Right lobe of liver (tissue), 6 donors: ENCODE measurements around the gene RHEB. TPM values are rescaled to one million over a fixed set of nuclear protein-coding genes. Genes with fewer than 3 reads are reported as not detected.

Experiments
- ATAC-seq, 4 donors: fragments of 200-7000 bp; cut with Tn5 transposase; one replicate each; pipeline ENCODE4 v1.9.1; 2020; ENCODE audit warnings: mild to moderate bottlenecking in 4 of 4, moderate library complexity in 4 of 4
- DNase-seq, 3 donors: peaks; one replicate each; pipeline ENCODE4 v3.0.0-alpha.2; 2020
- H3K27ac ChIP-seq, 3 donors: fragments of 200-600 bp; one replicate each; pipeline ENCODE4 v1.8.0; 2022
- H3K27me3 ChIP-seq, 2 donors: fragments of 200-600 bp; one replicate each; pipeline ENCODE4 v1.8.0; 2022
- H3K36me3 ChIP-seq, 4 donors: fragments of 200-600 bp; sonication (generic) in 1 of 4; one replicate each; pipeline versions ENCODE4 v1.5.1 to v1.8.0; 2017 to 2022; ENCODE audit warnings: control low read depth in 1 of 4
- H3K4me1 ChIP-seq, 4 donors: fragments of 200-600 bp; sonication (generic) in 1 of 4; one replicate each; pipeline versions ENCODE4 v1.5.1 to v1.8.0; 2017 to 2022; ENCODE audit warnings: control low read depth in 1 of 4
- H3K4me3 ChIP-seq, 3 donors: fragments of 200-600 bp; one replicate each; pipeline ENCODE4 v1.8.0; 2022
- H3K9me3 ChIP-seq, 4 donors: fragments of 200-600 bp; sonication (generic) in 1 of 4; one replicate each; pipeline versions ENCODE4 v1.5.1 to v1.8.0; 2017 to 2022; ENCODE audit warnings: control low read depth in 1 of 4
- POLR2A ChIP-seq: fragments of 450-650 bp; IDR thresholded peaks from one replicate; pipeline ENCODE4 v1.6.1; 2017; ENCODE audit warnings: antibody characterized with exemption, mild to moderate bottlenecking
- WGBS: methylation state at CpG from one replicate; pipeline ENCODE4 v1.1.6; 2018; ENCODE audit warnings: low coverage, low lambda C conversion rate; ENCODE audit not compliant: insufficient coverage; ENCODE audit errors: missing lambda C conversion rate; 5-methylcytosine and 5-hydroxymethylcytosine counted together
- intact Hi-C, 2 donors: fragments of 100-400 bp; cut with DNase I; formaldehyde crosslinking; loops; one replicate each; pipeline versions ENCODE4 v1.11.2 to v1.14.1; 2022
- total RNA-seq, 6 experiments: library from RNA; depleted of rRNA in 2 of 6; stranded (reverse); fragments of >200 nt in 2 of 6; fragmentation: NEBNext Ultra II Directional in 3 of 6; extraction: Animal tissue kit (Norgen Biotek cat#: 25700) in 3 of 6; gene quantifications; one replicate each; pipeline versions ENCODE4 v1.1.0 to v1.2.4, GENCODE V29; 2016 to 2023
- TF ChIP-seq, protein P1 (sequence below), 4 donors: fragments of 200-600 bp in 3 of 4; fragments of 450-650 bp in 1 of 4; IDR thresholded peaks; one replicate each; pipeline versions ENCODE4 v1.5.1 to v1.8.0; 2016 to 2022; ENCODE audit warnings: antibody characterized with exemption in 4 of 4, mild to moderate bottlenecking in 2 of 4
- donor health status: DM: no; HTN: yes; CAD: no.
- donor health status: DM: no; HTN: no; CAD: no.
- donor health status: DM: no; HTN: no; CAD: no.
- donor health status: DM: no; HTN: yes; CAD: no.
- donor health status: DM: no; HTN: yes; CAD: no.

The RHEB gene
- total RNA-seq, 6 experiments from 2014 or later: 33.4 to 55.3 (median 49.7) TPM

DNA sequence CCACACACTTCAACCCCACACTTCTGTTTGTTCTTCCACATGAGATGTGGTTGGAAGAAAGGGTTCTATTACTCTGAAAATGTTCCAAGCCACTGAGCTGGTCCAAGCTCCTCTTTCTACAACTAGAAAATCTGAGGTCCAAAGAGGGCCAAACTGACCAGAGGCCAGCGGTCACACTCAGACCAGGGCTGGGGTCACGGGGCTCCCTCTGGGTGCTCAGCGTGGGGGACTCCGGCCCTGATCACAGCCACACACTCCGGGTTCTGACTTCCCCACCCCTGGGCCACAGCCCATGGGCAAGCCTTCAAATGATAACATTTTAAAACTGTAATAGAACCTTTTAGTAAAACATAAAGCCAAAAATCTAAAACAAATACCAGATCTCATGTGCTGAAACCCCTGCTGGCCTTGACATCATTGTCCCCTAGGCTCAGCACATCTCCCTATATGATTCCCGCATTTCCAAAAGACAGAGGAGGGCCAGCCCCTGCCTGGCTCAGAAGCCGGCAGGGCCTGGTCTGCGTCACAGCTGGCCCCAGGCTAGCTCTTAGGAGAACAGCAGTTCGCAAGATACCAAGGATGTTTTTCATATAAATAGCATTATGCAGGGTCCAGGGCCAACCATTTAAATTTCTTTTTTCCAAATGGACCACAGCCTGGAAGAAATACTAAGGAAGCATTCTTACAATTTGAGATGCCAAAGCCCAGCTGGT is 83.1 kb downstream of the RHEB start:
- TF ChIP-seq POLR2A: no peak
- TF ChIP-seq, protein P1, sequence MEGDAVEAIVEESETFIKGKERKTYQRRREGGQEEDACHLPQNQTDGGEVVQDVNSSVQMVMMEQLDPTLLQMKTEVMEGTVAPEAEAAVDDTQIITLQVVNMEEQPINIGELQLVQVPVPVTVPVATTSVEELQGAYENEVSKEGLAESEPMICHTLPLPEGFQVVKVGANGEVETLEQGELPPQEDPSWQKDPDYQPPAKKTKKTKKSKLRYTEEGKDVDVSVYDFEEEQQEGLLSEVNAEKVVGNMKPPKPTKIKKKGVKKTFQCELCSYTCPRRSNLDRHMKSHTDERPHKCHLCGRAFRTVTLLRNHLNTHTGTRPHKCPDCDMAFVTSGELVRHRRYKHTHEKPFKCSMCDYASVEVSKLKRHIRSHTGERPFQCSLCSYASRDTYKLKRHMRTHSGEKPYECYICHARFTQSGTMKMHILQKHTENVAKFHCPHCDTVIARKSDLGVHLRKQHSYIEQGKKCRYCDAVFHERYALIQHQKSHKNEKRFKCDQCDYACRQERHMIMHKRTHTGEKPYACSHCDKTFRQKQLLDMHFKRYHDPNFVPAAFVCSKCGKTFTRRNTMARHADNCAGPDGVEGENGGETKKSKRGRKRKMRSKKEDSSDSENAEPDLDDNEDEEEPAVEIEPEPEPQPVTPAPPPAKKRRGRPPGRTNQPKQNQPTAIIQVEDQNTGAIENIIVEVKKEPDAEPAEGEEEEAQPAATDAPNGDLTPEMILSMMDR (IDR thresholded peaks at IDR 0.05): no peak
- Histone ChIP-seq H3K27ac (no peak overlapping the region), H3K27me3 (no peaks in the 10 kb centered on the region), H3K9me3 (no peaks in the 10 kb centered on the region), H3K4me3 (no peak overlapping the region), H3K4me1 (peaks cover 0 to 4% (median 0%) of the 10 kb centered on the region in 4 donors), H3K36me3 (no peaks in the 10 kb centered on the region)
- ATAC-seq (peak in 1 of 4 donors; percentile 30), DNase-seq (no peak)
- 81% methylated on average over 9 of the region's 9 CpGs for WGBS
- intact Hi-C loops: no loop called here

GRCh38 chr7:151435971-151436370 is 83.7 kb downstream of the RHEB start:
- intact Hi-C loops: no loop called here
- H3K36me3 ChIP-seq: no peaks in the 10 kb centered on the region
- no peak for DNase-seq
- TF ChIP-seq POLR2A: no peak
- TF ChIP-seq, protein P1 (IDR thresholded peaks at IDR 0.05): no peak
- no peaks in the 10 kb centered on the region for H3K9me3 ChIP-seq
- ATAC-seq: no peak
- 33% methylated on average over 2 of the region's 15 CpGs for WGBS
- no peak overlapping the region for H3K4me3 ChIP-seq
- H3K27ac ChIP-seq: no peak overlapping the region
- no peaks in the 10 kb centered on the region for H3K27me3 ChIP-seq
- H3K4me1 ChIP-seq: peaks cover 0 to 4% (median 0%) of the 10 kb centered on the region in 4 donors

GRCh38 chr7:151435103-151435916 is 84.4 kb downstream of the RHEB start:
- TF ChIP-seq, protein P1 (IDR thresholded peaks at IDR 0.05): no peak
- TF ChIP-seq POLR2A: no peak
- ATAC-seq: no peak

GRCh38 chr7:151434549-151434948 is 85.1 kb downstream of the RHEB start:
- no peak overlapping the region for H3K4me3 ChIP-seq
- ATAC-seq: no peak
- TF ChIP-seq, protein P1 (IDR thresholded peaks at IDR 0.05): no peak
- no peak for TF ChIP-seq POLR2A
- H3K27ac ChIP-seq: no peak overlapping the region
- no peaks in the 10 kb centered on the region for H3K27me3 ChIP-seq
- no peak for DNase-seq
- intact Hi-C loops: no loop called here
- H3K4me1 ChIP-seq: peaks cover 0 to 2% (median 0%) of the 10 kb centered on the region in 4 donors
- WGBS: 67% methylated on average over 4 of the region's 4 CpGs
- no peaks in the 10 kb centered on the region for H3K36me3 ChIP-seq
- no peaks in the 10 kb centered on the region for H3K9me3 ChIP-seq

More at GRCh38 chr7:151435103-151435916, 84.4 kb downstream of the RHEB start:
- DNase-seq: no peak
- Histone ChIP-seq H3K27me3 (no peaks in the 10 kb centered on the region), H3K27ac (no peak overlapping the region), H3K4me3 (no peak overlapping the region), H3K4me1 (peaks cover 0 to 4% (median 0%) of the 10 kb centered on the region in 4 donors), H3K36me3 (no peaks in the 10 kb centered on the region), H3K9me3 (no peaks in the 10 kb centered on the region)
- 94% methylated on average over 10 of the region's 20 CpGs for WGBS
- intact Hi-C loops: no loop called here
